Measurements from ENCODE around the gene ABHD6.

ABHD6 gene

GRCh38 chr3:58236527-58237237, 910 bp upstream of the ABHD6 start:
- TF ChIP-seq CTCF (IDR thresholded peaks at IDR 0.05; ENCODE audit: low read depth, low read length, poor library complexity, severe bottlenecking) (no peak), EZH2phosphoT487 (IDR thresholded peaks at IDR 0.05; ENCODE audit: borderline replicate concordance, low read length) (no peak)
- peak overlapping the region; percentile 92 for H3K4me2 ChIP-seq (ENCODE audit: low read length)
- H3K79me2 ChIP-seq (ENCODE audit: control insufficient read depth, low read length) = peaks cover 15% of the 10 kb centered on the region
- peaks cover 17% of the 10 kb centered on the region for H3K4me1 ChIP-seq (ENCODE audit: control insufficient read depth, low read length)
- no peaks in the 10 kb centered on the region for H3K9me3 ChIP-seq (ENCODE audit: control insufficient read depth, insufficient read depth, low read length)
- no peaks in the 10 kb centered on the region for H3K36me3 ChIP-seq (ENCODE audit: control insufficient read depth, low read length)
- no peaks in the 10 kb centered on the region for H4K20me1 ChIP-seq (ENCODE audit: control insufficient read depth, insufficient read depth, low read depth, low read length)
- H3F3A ChIP-seq (ENCODE audit: control insufficient read depth, insufficient read depth) = 0 out of 2 replicates have a peak, but pooled peaks cover 3% of the 10 kb centered on the region
- H3K9me2 ChIP-seq (replicated peaks; ENCODE audit: control insufficient read depth, low read length) = no peaks in the 10 kb centered on the region
- peak overlapping the region; percentile 85 for H3K4me3 ChIP-seq (ENCODE audit: low read length)
- H3K27ac ChIP-seq (ENCODE audit: low read depth, low read length) = no peak overlapping the region
- peaks cover 20% of the 10 kb centered on the region for H3K27me3 ChIP-seq (ENCODE audit: control insufficient read depth, low read length)

- no peaks in the 10 kb centered on the region for H4K20me1 ChIP-seq (ENCODE audit: control insufficient read depth, insufficient read depth, low read depth, low read length)
- no peaks in the 10 kb centered on the region for H3K36me3 ChIP-seq (ENCODE audit: control insufficient read depth, low read length)
- H3K4me2 ChIP-seq (ENCODE audit: low read length) = peak overlapping the region; percentile 92
- H3K27ac ChIP-seq (ENCODE audit: low read depth, low read length) = peak overlapping the region; percentile 41
- peaks cover 16% of the 10 kb centered on the region for H3K79me2 ChIP-seq (ENCODE audit: control insufficient read depth, low read length)
- H3K4me1 ChIP-seq (ENCODE audit: control insufficient read depth, low read length) = peaks cover 15% of the 10 kb centered on the region
- no peaks in the 10 kb centered on the region for H3K9me2 ChIP-seq (replicated peaks; ENCODE audit: control insufficient read depth, low read length)
- H3K4me3 ChIP-seq (ENCODE audit: low read length) = peak overlapping the region; percentile 85
- H3K27me3 ChIP-seq (ENCODE audit: control insufficient read depth, low read length) = peaks cover 12% of the 10 kb centered on the region
- TF ChIP-seq EZH2phosphoT487 (IDR thresholded peaks at IDR 0.05; ENCODE audit: borderline replicate concordance, low read length) (no peak), CTCF (IDR thresholded peaks at IDR 0.05; ENCODE audit: low read depth, low read length, poor library complexity, severe bottlenecking) (no peak)
- no peaks in the 10 kb centered on the region for H3K9me3 ChIP-seq (ENCODE audit: control insufficient read depth, insufficient read depth, low read length)
- 0 out of 2 replicates have a peak, but pooled peaks cover 3% of the 10 kb centered on the region for H3F3A ChIP-seq (ENCODE audit: control insufficient read depth, insufficient read depth)
These were observed 519 bp downstream of the ABHD6 start for GRCh38 chr3:58237941-58238681.

- Histone ChIP-seq H3K9me2 (replicated peaks; ENCODE audit: control insufficient read depth, low read length) (no peaks in the 10 kb centered on the region), H3K4me2 (ENCODE audit: low read length) (peak overlapping the region; percentile 92), H3K4me3 (ENCODE audit: low read length) (peak overlapping the region; percentile 85), H3F3A (ENCODE audit: control insufficient read depth, insufficient read depth) (0 out of 2 replicates have a peak, but pooled peaks cover 3% of the 10 kb centered on the region), H3K27ac (ENCODE audit: low read depth, low read length) (no peak overlapping the region), H3K4me1 (ENCODE audit: control insufficient read depth, low read length) (peaks cover 15% of the 10 kb centered on the region), H4K20me1 (ENCODE audit: control insufficient read depth, insufficient read depth, low read depth, low read length) (no peaks in the 10 kb centered on the region), H3K79me2 (ENCODE audit: control insufficient read depth, low read length) (peaks cover 22% of the 10 kb centered on the region), H3K9me3 (ENCODE audit: control insufficient read depth, insufficient read depth, low read length) (no peaks in the 10 kb centered on the region), H3K27me3 (ENCODE audit: control insufficient read depth, low read length) (peaks cover 5% of the 10 kb centered on the region), H3K36me3 (ENCODE audit: control insufficient read depth, low read length) (no peaks in the 10 kb centered on the region)
- TF ChIP-seq CTCF (IDR thresholded peaks at IDR 0.05; ENCODE audit: low read depth, low read length, poor library complexity, severe bottlenecking) (no peak), EZH2phosphoT487 (IDR thresholded peaks at IDR 0.05; ENCODE audit: borderline replicate concordance, low read length) (no peak)
These were observed 1.2 kb downstream of the ABHD6 start for GRCh38 chr3:58238830-58239229.

All from DOHH2 (cell line).